Endothelial cell of umbilical vein (primary cell): ENCODE results near the gene ITPKB.

Experiments
- EZH2 ChIP-seq: IDR thresholded peaks from 2 replicates; pipeline ENCODE4 v1.6.1; 2012; ENCODE audit warnings: borderline replicate concordance, low read depth, mild to moderate bottlenecking, moderate library complexity, low read length, inconsistent platforms; ENCODE audit not compliant: severe bottlenecking
- FOS ChIP-seq: IDR thresholded peaks from 2 replicates; pipeline ENCODE4 v1.6.1; 2011; ENCODE audit warnings: mild to moderate bottlenecking, low read length, moderate library complexity, borderline replicate concordance; ENCODE audit not compliant: insufficient read depth
- POLR2A ChIP-seq: IDR thresholded peaks from 2 replicates; pipeline ENCODE4 v1.6.1; 2012; ENCODE audit warnings: low read depth, mild to moderate bottlenecking, control low read depth, low read length
- POLR2AphosphoS5 ChIP-seq: IDR thresholded peaks from 2 replicates; pipeline ENCODE4 v1.6.1; 2012; ENCODE audit warnings: low read depth, mild to moderate bottlenecking, control low read depth, low read length, moderate library complexity; ENCODE audit not compliant: insufficient read depth
- TF ChIP-seq, protein P1 (sequence below), 2 donors: IDR thresholded peaks; 1 replicate in 1 of 2; 2 replicates in 1 of 2; pipeline ENCODE4 v1.5.1; 2011; ENCODE audit warnings: low read length in 2 of 2, mild to moderate bottlenecking in 2 of 2, moderate library complexity in 2 of 2, control low read depth in 1 of 2, inconsistent platforms in 1 of 2, low read depth in 1 of 2; ENCODE audit not compliant: insufficient read depth in 1 of 2; ENCODE audit errors: extremely low read depth in 1 of 2

DNA sequence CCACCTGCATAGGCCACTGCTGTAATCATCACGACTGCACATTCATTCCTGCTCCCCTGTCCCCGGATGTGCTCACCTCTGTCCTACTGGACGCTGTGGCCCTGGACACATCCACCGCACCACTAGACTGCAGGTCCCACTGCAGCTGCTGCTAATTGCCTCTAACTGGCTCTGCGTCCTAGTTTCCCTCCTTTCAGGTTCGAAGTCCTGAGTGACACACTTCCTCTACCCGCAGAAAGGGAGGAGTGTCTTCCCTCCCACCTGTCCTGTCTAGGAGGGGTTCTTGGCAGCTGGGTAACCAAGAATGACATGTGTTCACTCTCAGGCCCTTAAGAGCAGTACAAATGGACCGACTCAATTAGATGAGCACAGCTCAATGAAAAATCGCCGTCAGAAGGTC, 40.5 kb upstream of the ITPKB start:
- TF ChIP-seq, protein P1, sequence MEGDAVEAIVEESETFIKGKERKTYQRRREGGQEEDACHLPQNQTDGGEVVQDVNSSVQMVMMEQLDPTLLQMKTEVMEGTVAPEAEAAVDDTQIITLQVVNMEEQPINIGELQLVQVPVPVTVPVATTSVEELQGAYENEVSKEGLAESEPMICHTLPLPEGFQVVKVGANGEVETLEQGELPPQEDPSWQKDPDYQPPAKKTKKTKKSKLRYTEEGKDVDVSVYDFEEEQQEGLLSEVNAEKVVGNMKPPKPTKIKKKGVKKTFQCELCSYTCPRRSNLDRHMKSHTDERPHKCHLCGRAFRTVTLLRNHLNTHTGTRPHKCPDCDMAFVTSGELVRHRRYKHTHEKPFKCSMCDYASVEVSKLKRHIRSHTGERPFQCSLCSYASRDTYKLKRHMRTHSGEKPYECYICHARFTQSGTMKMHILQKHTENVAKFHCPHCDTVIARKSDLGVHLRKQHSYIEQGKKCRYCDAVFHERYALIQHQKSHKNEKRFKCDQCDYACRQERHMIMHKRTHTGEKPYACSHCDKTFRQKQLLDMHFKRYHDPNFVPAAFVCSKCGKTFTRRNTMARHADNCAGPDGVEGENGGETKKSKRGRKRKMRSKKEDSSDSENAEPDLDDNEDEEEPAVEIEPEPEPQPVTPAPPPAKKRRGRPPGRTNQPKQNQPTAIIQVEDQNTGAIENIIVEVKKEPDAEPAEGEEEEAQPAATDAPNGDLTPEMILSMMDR (IDR thresholded peaks at IDR 0.05; ENCODE audit: extremely low read depth in 1 of 2, insufficient read depth in 1 of 2, low read depth in 1 of 2, low read length in 2 of 2) = no peak
- TF ChIP-seq POLR2A (no peak), EZH2 (no peak), POLR2AphosphoS5 (no peak), FOS (no peak)
